Thyroid gland (tissue), 4 donors: ENCODE data around the gene PRKCH.

ENCODE experiments used
- CTCF ChIP-seq, 6 experiments: fragments of 200-600 bp in 3 of 6; fragments of 450-650 bp in 3 of 6; sonication (generic) in 3 of 6; IDR thresholded peaks; one replicate each; pipeline ENCODE4 v1.5.1; 2016 to 2019; ENCODE audit warnings: antibody characterized with exemption in 6 of 6, mild to moderate bottlenecking in 2 of 6, inconsistent platforms in 1 of 6, moderate library complexity in 1 of 6
- POLR2A ChIP-seq, 2 donors: fragments of 450-650 bp; IDR thresholded peaks; one replicate each; pipeline ENCODE4 v1.6.1; 2017; ENCODE audit warnings: antibody characterized with exemption in 2 of 2, mild to moderate bottlenecking in 2 of 2, moderate library complexity in 1 of 2

- TF ChIP-seq CTCF (IDR thresholded peaks at IDR 0.05) (no peak), POLR2A (IDR thresholded peaks at IDR 0.05) (no peak)
Observed at GRCh38 chr14:61388173-61388975, 67.0 kb downstream of the PRKCH start.
